CD1c-positive myeloid dendritic cell (primary cell): ENCODE measurements around the gene HK2.
A peak's percentile ranks its signal among the peaks of the same experiment; 100 is the strongest.

Experiments used
- DNase-seq: peaks from one replicate; pipeline ENCODE4 v3.0.0-alpha.2; 2016; ENCODE audit errors: extremely low spot score

Gene HK2

DNA sequence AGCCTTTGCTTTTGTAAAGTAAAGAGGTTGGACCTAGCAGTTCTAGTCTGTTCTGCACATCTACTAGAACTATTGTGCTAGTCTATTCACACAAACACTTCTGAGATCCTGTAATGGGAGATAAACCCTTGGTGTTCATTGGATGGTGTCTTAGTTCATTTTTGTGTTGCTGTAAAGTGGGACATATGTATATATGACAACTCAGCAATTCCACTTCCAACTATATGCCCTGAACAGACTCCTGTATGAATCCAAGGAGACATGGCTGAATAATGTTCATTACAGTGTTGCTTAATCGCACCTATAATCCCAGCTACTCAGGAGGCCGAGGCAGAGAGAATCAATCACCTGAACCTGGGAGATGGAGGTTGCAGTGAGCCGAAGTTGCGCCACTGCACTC lies 23.3 kb downstream of the HK2 start:
- DNase-seq = no peak

DNA sequence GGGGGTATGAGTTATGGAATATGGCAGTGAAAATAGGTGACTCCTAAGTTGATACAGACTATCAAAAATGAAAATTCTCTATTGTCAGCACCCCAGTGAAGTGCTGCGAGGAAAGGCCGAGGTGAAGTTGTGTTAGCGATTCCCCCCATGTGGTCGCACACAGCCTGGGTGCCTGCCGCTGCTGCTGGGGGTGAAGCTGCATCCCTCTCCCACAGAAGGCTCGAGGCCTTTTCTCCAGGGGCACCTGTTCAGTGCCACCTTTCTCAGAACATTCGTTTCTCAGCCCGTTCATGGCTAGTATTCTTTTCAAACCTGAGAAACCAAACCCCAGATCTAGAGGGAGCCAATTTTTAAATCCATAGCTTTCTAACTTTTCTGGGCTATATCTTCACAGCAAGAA lies 23.8 kb downstream of the HK2 start:
- DNase-seq = no peak

DNA sequence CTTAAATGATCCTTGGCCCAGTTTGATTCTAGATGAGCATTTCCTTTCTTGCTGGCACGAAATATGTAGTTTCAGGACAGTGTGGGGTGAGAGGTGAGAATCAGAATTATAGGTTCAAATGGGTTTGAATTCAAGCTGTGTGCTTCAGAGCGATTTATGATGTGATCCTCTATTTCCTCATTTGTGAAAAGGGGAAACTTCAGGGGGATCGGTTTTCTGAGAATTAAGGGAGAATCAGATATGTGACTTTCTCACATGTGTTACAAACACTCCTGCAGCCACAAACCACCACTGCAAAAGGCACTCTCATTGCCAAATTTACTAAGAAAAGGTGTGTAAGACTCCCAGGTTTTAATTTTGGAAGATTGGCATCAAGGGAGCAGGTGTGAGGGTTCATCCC lies 24.4 kb downstream of the HK2 start:
- DNase-seq = peak; percentile 46

DNA sequence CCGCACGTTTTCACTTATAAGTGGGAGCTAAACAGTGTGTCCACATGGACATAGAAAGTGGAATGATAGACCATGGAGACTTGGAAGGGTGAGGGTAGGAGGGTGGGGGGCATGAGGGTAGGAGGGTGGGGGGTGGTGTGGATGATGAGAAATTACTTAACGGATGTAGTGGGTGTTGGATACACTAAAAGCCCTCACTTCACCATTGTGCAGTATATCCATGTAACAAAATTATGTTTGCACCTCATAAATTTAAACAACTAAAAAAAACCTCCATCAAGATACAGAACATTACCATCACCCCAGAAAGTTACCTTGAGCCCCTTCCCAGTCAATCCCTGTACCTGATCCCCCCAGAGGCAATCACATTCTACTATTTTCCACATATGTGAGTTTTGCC lies 26.2 kb downstream of the HK2 start:
- DNase-seq = no peak

DNA sequence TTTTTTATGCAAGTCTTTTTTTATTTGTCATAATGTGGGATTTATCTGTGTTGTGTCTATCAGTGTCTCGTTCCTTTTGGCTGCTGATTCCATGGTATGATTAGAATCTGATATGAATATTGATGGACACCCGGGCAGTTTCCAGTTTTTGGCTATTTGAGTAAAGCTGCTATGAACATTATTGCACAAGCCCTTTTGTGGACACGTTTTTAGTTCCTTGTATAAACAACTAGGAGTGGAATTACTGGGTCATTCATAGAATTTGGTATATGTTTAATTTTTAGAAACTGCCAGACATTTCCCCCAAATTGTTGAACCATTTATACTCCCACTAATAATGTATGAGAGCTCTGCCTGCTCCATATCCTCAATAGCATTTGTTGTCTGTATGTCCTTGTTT lies 26.6 kb downstream of the HK2 start:
- no peak for DNase-seq

DNA sequence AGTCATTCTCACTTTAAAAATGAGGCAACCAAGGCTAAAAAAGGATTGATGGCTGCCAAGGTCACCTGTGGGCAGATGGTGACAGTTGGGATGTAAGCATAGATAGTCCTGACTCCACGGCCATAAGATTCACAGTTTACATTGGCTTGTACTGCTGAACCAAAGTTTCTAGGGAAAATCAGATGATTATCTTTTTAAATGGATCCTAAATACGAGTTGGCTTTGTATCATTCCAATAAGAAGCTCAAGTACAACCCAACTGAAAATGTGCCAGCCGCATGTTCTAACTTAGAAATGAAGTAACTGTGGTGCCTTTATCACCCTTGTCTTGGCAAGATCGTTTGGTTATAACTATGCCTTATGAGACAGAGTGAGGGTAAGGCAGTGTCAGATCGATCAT lies 27.6 kb downstream of the HK2 start:
- DNase-seq = no peak

DNA sequence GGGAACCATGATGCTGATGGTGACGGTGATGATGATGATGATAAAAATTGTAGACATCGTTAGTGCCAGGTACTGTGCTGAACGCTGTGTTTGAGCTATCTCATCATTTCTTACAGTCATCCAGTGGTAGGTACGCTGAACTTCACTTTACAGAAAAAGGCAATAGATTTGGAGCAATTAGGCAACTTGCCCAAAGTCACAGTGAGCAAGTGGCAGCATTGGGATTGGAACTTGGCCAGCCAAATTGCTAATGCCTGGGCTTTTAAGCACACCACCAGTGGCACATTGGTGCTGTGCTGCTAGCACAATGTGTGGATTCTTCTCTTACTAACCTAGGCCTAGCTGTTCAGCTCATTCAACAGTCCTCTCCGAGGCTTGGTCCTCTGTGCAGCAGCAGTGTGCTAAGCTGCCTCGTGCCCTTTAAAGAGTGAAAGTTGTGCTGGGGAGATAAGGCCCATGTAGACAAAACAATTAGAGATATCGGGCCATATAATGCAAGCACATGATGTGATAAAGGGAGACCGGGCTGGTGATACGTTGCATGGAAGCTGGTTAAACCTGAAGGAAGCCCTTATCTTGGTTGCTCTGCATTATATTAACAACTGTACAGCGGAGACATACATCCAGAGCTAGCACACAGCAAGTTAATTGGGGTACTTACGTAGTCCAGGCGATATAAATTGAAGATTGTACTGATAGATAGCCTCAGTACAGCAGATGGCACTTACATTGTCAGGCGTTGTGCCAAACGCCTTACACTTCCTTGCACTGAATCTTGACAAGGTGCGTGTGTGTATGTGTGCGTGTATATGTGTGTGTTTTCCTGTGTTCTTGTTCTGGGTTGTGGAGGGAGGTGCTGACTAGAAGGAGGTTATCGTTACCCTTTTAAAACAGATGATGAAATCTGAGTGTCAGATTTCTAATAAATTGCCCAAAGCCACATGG lies 28.4 kb downstream of the HK2 start:
- DNase-seq = no peak

DNA sequence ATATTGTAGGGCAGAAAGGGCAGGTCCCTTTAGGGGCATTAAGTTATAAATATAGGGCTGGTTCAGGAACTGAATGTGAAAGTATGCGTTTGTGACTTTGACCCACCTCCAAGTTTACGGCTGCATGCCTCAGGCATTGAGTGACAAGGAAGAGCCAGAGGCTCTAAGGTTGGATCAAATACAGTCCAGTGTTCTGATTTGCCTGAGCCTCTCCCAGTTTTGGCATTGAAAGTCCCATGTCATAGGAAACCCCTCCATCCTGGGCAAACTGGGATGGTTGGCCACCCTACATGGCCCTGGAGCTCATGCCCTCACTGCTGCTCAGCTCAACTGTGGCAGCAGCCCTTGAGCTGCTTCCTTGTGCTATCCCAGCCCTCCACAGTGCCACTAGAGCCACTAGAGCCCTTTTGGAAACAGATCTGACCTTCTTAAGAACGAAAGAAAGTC lies 29.9 kb downstream of the HK2 start:
- no peak for DNase-seq

DNA sequence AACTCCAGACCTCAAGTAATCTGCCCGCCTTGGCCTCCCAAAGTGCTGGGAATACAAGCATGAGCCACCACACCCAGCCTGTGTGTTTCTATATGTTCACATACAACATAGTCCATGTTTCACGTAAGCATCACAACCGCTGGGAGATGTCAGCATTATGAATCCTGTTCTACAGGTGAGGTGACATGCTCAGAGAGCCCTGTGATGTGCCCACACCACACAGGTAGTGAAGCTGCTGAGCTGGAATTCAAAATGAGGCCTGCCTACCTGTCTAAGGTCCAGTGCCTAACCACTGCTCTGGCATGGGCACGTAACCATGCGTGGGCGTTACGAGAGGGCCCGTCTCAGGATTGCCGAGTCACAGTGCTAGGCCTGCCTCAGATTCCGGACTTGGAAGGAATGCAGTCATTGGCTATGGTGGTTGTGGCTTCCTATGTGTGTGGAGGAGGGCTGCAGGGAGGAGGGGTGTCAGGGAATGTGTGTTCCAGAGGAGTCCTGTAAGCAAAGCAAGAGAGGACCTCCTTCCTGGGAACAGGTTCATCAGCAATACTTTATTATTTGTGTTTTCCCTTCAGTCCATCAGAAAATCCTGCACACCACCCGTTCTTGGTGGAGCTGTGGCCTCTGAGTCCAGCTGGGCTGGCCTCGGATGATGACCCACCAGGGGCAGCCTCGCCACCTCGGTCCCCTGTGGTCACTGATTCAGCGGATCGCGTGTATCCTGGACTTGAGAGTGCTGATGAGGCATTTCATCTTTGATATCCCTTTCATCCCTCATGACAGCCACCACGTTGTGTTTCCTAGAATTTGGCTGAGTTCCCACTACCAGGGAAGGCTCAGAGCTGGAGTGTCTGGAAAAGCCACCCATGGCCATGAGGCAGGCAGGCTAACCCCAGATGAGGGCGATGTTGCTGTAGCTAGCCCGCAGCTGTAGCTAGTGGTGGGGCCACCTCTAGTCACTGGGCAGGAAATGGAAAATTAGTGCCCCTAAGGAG lies 31.1 kb downstream of the HK2 start:
- DNase-seq = peak; percentile 54

DNA sequence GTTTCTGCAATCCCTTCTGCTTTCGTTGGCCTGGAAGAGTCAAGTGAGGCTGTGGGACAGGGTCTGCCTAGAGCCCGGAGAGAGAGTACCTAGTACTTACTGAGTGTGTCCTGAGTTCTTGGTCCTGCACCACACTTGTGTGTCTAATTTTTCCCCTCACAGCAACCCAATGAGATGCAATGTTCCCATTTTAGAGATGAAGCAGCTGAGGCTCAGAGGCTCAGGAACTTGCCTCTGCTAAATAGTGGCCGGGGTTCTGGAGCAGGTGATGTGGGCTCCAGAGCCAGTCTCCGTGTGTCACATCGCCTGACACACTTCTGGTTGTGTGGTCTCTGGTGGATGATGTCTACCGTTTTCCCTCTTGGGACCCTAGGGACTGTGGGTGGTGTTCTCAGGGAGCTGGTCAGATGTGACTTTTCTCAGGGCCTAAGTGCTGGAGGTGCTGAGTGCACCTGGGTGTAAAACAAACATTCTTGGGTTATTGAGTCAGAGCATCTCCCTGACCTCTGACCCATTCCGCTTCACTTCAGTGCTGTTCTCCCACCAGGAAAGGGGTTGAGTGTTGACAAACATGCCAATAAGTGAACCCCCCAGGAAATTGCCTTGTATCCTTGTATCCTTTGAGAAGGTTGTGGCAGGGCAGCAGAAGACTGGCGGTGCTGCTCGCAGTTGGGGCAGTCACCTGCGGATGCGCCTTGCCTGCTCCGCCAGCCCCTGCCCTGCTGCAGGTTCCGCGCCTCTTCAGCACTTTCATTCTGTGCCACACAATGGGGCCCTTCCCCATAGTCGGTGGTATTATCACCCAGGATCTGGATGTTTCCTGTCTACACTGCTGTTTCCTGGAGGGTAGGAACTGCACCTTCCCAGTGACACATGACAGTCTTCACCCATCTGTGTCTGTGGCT lies 32.1 kb downstream of the HK2 start:
- DNase-seq = no peak

DNA sequence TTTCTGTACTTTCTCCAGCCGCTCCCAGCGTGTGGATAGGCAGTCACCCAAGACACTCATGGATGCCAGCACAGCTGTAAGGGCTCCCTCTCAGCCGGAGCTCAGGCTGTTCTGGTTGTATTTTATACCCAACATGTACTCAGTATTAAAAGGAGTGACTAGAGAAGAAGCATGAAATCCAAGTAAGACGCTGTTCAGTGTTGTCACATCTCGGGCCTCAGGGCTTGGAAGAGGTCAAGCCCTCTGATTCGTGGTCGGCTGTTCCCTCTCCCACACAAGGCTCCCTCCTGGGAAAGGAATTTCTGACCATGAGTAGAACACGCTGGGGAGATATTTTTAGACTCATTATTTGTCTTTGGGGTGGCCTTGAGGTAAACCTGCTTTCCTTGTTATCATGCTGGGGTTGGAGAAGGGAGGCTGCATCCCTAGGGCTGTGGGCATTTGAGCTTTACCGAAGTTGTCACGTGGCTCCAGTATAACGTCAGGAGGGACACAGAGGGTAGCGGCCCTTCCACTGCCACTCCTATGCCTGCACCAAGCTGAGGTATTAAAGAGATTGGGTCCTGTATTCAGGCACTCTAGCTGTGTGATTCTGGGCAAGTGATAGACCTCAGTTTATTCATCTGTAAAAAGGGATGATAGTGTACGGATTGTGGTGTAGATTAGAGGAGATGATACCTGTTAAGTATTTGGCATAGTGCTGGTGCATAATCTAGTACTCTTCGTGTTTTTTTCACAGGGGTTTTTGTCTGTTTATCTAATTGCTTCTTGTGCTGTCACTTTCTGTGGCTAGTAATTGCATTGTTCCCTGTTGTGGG lies 34.1 kb downstream of the HK2 start:
- DNase-seq = no peak

DNA sequence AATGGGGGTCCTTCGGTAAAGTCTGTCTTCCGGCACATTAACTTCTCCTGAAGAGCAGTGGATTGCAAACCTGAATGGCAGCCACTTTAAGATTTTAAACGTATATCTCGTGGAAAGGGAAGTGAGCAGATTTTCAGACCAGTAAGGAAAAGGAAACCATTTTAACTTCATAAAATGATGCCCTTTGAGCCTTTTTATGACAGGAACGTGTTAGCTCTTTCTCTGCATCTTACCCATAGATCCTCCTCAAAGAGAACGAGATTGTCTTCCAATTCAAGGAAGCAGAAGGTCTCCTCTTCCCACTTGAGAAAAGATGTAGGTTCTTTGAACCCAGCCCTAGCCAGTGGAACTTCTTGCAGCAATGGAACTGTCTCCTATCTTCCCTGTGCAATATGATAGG lies 35.6 kb downstream of the HK2 start:
- no peak for DNase-seq

DNA sequence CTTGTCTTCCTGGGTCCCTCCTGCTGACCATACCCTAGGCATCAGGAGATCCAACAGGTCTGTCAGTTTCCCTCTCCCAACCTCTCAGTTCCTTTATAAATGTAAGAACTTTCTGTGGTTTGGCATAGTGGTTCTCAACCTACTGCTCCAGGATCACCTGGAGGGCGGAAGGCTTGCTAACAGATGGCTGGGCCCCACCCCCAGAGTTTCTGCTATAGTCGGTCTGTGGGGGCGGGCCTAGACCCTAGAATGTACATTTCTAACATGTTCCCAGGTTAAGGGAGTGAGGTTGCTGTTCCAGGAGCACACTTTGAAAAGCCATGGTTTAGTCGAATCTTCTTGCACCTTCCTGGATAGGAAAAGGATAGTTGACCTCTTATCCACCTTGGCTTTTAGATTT lies 37.0 kb downstream of the HK2 start:
- DNase-seq = no peak

DNA sequence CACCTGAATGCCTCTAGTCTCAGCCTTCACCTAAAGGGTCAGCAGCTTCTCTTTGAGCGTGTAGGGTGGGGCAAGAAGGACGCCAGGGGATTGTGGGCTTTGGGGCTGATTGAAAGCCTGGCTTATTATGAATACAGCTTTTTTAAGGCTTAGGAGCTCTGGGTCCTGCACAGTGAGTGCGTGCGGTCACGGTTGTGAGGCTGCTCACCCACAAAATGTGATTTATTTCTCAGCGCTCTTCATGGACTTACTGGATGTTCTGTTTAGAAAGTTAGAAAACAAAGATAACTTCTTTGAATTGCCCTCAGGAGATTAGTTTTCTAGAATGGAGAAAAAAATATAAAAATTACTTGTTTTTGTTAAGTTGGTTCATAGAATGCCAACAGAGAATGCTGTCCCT lies 37.5 kb downstream of the HK2 start:
- no peak for DNase-seq

DNA sequence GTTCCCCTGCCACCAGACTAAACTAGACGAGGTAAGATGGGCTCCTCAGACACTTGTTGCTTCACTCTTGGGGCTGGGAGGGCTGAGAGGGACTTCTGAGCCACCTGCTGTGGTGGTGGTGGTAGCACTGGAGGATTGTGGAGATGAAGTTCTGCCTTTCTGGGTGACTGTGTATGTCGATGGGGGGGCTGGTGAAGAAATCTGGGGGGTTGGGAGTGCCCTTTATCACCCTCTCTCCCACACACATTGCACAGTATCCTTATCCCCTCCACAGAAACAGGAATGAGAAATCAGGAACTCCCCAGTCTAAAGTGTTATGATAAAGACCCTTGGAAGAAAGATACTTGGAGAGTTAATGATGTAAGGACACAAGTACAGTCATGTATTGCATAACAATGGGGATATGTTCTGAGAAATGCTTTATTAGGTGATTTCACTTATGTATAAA lies 38.5 kb downstream of the HK2 start:
- peak; percentile 71 for DNase-seq

DNA sequence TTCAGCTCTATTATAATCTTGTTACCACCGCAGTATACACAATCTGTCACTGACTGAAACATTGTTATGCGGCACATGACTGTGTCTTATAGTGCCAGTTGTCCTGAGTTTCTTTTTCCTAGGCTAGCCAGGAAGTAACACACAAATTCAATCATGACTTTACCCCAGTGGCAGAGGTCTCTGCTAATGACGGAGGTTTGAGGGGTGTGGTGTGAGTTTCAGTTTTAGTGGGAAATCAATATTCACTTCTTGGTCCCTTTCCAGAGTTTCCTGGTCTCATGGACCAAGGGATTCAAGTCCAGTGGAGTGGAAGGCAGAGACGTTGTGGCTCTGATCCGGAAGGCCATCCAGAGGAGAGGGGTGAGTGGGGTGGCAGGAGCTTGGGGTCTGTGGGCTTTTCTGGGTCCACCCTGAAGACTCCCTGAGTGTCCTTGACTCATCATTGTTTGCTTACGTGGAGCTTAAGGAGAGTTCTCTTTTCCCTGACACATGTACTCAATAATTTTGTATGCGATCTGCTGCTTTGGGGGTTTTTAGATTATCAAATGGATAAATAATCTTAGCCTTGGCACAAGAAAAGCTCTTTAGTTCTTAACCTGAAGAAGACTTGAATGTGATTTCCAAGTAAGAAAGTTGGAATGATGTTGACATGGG lies 39.2 kb downstream of the HK2 start:
- DNase-seq = no peak

DNA sequence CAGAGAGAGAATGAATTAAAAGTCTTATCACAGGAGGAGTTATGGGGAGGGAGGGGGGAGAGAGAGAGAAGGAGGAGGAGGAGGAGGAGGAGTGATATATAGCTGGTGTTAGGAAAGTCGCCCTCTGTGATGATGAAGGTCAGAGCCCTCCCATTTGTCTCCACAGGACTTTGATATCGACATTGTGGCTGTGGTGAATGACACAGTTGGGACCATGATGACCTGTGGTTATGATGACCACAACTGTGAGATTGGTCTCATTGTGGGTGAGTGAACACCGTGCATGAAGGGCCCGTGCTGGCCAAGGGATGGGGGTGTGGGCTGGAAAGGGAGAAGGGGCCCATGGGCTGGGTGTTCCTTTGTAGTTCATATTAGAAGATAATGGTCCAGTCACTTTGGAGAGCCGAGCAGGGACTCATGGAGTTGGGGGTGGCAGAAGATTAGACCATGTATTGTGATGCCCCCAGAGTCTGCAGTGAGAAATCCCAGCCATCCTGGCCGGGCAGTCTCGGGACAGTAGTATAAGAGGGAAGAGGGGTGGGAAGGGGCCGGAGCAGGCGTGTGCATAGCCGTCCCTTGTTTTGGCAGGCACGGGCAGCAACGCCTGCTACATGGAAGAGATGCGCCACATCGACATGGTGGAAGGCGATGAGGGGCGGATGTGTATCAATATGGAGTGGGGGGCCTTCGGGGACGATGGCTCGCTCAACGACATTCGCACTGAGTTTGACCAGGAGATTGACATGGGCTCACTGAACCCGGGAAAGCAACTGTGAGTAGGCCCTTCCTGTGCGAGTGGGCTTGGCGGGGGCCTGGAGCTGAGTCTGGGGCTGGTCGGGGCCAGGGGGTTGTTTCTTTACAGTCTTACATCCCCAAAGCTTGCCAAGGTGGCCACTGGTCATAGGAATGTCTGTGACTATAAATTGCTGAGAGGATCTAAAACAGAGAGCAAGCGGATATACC lies 40.0 kb downstream of the HK2 start:
- no peak for DNase-seq

DNA sequence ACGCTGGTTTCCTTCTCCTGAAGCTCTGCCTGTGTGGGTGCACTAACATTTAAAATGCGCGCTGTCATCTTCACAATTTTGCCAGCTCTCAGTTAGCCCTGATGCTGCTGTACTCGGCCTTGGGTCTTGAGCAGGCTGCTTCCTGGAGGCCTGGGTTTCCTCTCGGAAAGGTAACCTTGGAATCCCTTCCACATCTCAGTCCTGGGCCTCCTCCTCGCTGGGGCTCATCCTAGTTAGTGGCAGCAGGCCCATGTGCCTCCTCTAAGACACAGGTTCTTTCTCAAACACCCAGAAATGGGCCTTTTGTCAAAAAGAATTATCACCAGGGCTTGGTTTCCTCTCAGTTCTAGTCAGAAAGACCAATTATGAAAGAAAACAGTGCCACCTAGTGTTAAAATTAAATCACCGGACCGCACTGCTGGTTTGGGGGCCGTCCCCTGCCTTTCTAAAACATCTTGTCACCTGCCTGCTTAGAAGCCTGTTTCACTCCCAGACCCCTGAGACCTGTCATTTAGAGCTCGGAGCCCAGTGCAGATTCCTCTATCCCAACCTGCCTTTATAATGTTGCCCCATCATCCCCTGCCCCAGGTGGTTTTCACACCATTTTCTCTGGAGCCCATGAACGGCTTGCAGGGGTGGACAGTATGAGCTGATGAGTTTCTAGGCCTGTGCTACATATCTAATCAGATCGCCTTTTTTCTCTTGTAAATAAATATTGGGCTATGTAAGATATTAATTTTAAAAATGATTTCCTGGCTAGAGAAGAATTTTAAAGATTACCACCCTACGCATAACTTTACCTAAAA lies 42.4 kb downstream of the HK2 start:
- peak; percentile 82 for DNase-seq
